Activated CD4-positive, alpha-beta T cell treated with anti-CD3 and anti-CD28 coated beads, Interleukin-10, Interleukin-2, amounts not matched to agents 100 ng/mL and 50 ng/mL, durations not matched to agents 16 hours and 8 hours (primary cell): Measurements from ENCODE around the gene HRH2.
A peak's percentile ranks its signal among the peaks of the same experiment; 100 is the strongest.

Experiments used
- DNase-seq: peaks from one replicate; pipeline ENCODE4 v3.0.0-alpha.2; 2020

Gene HRH2

DNA sequence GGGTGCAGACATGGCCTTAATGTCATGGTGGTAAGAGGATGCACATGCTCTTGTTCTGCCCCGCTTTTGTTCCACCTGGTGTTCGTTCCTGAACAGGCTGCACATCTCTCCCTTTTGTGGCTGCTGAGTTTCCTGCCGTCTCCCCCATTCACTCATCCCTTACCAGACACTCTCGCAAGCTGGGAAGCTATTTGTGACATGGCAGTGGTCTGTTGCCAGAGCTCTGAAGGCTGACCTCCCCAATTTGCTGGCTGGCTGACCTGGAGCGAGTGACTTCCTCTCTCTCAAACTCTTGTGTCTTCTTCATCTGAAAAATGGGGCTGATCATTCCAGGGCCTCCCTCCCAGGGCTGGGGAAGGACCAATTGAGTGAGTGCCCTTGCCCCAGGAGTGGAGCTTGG lies 35.9 kb downstream of the HRH2 start:
- DNase-seq, result no peak

DNA sequence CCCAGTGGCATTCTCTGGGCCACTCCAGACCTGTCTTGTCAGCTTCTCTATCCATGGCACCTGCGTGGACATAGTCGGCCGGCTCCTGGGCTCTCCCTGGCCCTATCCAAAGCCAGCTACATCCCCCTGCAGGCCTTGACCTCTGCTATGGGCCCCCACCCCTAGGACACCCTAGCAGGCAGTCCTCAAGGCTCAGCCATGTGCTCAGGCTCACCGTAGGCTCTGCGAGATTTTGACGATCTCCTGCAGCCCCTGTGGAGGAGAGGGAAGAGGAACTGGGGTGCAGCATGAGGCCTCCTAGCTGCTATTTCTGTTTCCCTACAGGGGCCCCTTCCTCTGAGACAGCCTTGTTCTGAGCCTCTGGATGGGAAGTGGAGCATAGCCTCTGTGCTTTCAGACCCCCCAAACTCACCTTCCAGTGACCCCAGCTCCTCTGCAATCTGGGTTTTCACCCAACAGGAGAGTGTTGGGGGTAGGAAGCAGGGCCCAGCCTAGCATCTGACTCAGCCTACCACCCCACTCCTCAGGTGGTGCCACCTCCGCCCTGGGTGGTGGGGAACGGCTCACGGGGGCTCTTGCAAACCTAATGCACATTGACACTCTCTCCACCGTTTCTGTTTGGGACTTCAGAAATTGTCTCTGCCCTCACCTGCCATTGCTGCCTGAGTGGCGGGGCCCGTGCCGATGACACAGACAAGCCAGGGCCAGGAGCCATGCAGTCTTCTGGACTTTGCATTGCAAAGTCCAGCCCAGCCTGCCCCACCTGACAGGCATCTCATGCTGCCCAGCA lies 36.7 kb downstream of the HRH2 start:
- DNase-seq, result no peak

DNA sequence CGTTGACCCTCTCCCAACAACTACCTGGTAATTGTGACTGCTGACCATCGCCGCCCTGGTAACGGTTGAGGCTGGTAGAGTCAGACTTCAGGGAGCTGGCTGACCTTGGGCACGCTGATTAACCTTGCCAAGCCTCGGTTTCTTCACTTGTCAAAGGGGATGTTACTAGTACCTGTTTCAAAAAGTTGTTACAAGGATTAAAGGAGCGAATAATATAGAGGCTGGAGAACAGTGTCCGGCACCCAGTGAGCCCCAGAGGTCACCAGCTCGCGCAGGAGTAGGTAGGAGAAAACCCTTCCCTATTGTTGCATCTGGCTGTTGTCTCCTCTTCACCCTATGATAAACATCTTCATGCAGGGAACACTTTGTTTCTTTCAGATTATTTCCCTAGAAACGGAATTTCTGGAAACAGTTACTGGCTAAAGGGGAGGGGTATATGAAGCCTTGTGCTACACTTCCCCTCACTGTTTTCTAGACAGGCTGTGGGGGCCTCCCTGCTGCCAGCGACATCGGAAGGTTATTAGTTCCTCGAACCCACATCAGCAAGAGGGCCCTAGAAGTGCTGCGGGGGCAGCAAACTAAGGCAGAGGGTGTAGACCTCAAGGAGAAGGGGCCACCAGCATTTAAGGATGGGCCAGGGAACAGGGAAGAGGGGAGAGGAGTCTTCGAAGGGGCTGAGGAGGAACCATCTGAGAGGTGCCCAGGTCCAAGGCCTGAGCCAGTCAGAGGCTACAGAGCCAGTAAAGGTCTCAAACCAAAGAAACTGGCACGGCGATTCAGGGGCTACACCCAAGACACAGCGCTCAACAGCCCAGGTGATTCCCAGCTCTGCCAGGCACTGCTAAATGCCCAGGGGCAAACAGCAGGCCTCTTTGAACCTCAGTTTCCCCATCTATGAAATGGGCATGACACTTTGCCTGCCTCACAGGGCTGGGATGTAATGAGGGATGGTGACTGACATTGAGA lies 37.6 kb downstream of the HRH2 start:
- DNase-seq, result no peak

DNA sequence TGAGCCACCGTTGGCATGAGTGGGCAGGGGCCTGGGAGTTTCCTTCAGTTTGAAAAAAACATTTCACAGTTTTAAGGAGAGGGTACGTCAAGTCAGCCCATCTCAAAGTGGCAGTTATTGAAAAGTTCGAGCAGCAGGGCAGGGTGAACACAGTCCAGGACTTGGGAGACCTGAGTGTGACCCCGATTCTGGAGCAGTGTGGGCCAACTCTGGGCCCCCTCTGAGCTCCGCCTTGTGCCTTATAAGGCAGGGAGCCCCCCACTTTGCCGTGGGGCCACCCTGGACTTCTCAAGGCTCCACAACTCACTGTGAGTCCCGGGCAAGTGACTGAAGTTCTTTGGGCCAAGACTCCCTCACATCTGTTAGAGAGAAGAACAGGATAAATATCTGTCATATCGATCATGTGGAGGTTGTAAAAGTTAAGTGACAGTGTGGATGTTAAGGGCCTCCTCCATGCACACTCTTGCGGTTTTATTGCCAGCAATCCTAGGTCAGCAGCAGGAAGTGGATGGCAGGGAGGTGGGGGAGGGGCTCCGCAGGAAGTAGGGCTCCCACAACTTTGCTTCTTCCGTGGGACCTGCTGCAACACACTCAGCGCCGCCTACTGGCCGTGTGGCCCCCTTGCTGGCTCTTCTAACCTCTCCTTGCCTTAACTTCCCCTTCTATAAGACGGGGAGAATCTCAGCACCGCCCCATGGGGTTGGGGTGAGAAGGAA lies 38.4 kb downstream of the HRH2 start:
- DNase-seq, result peak; percentile 89

DNA sequence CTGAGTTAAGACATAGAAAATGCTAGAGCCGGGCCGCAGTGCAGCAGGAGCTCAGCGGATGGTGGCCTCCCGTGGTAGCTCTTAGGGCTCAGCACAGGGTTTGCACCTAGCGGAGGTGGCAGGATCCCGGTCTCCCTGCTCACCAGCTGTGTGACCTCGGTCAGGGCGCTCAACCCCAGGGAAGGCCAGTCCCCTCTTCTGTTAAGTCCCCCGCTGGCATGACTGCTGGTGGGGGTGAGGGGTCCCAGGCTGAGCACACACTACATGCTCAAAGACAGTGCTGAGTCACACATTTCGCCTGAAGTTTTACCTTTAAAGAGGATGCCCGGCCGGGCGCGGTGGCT lies 39.0 kb downstream of the HRH2 start:
- no peak for DNase-seq

DNA sequence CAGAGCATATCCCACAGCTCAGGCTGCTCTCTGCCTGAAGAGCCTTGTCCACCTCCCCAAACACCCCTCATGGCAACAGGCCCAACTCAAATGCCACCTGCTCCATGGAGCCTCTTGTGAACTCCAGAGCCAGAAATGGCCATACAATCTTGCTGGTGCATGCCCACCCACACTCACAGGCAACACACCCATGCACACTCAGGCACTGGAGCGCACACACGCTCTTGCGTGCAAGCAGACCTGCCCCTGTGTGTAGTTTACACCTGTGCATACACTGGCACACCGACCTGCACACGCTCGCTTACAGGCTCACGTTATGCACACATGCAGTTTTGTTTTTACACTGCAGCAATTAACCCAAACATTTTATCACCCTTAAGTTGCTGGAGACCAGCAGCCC lies 40.0 kb downstream of the HRH2 start:
- DNase-seq, result no peak

DNA sequence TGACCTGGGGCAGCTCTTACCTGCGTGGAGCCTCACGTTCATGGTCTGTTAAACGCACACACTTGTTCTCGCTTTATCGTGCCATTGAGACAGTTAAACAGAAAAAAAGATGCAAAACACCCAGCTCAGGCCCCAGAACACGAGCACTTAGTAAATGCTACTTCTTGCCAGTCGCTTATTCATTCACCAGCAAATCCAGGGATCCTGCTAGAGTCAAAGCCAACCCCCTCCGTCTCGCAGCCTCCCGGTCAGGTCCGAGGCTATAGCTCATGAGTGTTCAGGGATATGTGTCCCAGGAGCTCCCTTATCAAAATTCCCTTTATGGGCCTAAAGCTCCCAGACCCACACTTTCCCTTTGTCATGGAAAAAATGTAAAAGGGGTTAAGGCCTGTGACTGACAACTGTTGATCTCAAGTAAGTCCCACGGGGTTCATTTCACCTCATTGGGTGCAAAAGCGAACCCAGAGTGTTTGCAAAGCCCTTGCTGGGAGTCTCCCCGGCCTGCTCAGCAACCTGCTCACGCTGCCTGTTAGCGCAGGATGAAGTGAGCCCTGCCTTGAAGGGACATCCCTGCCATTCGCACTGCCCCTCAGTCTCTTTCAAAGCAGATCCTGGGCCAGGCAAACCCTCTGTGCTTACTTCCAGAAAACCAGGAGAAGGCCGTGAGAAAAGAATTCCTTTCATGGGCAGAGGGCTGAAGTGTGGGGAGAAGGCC lies 40.7 kb downstream of the HRH2 start:
- DNase-seq, result no peak

DNA sequence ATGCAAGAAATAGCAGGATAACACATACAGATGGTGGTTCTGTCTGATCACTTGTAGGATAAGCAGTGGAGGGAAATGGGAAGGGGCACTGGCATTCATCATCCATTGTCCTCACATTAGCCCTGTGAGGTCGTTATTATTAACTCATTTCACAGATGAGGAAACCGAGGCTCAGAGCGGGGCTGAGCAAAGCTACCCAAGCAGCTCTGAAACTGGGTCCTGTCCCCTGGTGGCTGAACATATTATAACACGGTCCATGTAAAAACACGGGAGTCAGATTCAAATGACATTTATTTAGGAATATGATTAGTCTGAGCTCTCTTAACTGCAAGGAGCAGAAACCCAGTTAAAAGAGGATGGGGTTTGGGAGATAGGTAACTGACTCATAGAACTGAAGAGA lies 43.1 kb downstream of the HRH2 start:
- DNase-seq, result no peak

DNA sequence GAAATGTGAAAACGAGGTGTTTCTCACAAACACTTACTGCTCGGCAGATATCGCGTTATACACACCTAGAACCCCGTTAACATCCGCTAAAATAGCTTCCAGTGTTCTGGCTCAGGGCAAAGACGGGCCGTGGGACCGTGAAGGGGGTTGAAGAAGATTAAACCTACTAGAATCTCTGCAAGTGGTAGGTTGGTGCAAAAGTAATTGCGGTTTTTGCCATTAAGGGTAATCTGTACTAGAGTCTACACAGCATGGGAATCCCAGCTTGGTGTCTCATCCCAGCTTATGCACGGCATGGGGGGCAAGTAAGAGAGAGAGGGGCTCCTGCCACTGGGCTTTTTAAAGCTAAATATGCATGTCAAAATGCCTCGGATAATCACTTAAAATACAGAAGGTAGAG lies 43.9 kb downstream of the HRH2 start:
- DNase-seq, result no peak

DNA sequence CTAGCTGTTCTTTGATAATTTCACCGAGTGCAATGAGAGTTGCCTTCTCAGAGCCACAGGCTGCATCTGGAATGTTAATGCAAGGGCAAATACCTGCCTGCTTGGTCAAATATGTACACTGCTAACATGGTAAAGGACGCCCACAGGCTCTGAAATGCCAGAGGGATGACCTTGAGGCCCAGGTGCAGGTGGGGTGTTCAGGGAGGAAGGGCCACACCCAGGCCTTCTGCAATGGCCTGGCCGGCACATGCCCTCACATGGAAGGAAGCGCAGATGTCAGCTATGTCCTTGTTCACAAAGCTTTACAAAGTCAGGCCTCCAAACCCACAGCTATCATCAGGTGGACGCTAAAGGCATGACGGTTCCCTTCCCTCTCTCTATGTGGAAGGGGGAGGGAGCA lies 48.6 kb downstream of the HRH2 start:
- DNase-seq, result no peak

DNA sequence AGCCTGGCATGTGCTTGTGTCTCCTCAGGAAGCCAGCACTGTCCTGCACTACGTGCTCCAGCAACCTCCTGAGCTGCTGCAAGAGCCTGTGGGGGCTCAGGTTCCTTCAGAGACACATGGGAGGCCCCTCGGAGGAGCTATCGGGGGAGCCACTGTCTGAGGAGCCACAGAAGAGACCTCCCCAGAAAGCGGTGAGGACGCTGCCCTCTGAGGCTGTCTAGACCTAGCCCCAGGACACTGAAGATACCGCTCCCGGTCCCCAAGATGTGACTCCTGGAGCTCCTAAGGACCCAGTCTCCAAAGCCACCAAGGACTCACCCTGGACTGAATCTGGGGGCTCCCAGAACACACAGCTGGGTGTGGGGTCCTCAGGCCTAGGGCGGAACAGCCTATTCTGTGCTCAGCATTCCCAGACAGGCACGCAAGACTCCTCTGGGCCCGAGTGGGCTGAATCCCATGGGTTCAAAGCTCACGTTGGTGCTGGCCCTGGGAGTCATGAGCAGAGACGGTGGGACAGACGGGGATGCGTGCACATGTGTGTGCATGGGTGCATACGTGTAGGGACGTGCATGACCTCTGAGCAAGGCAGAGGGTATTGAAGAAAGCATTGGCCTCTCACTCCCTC lies 50.0 kb downstream of the HRH2 start:
- DNase-seq, result no peak

DNA sequence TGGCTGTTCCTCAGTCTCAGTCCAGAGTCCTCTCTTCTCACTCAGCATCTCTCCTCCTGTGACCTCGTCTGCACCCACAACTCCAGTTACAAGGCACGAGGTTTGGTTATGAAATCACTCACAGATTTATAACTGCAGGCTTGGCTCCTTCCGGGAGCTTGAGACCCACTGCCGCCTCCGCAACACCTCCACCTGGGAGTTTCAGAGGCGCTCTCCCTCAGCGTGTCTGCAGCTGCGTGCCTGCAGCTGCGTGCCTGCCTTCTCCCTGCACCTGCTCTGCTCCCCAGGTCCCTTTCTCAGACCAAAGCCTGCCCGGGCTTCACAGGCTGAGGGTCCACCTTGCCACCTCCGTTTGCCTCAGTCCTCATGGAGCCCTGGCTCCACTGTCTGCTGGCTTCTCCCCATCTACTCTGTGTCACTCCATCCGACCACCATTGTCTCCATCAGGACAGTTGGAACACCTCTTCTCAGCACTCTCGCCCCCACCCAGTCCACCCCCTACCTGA lies 51.5 kb downstream of the HRH2 start:
- DNase-seq, result no peak

DNA sequence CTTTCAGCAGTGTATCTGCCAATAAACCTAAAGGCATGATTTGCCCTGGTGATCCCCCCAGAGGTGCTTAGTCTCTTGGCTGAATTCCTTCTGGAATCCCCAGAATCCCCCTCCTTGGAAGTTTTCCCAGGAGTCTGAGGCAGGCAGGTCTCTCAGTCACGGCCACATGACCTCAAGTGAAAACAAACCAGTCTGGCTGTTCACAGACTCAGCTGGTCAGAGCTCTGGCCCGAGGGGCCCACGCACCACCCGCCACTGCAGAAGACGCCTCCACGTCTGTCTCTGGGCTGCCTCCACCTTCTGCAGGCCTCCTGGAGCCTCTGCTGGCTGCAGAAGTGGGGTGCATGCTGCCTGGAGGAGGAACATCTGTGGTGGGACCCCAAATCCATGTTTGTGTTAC lies 52.5 kb downstream of the HRH2 start:
- DNase-seq, result no peak

DNA sequence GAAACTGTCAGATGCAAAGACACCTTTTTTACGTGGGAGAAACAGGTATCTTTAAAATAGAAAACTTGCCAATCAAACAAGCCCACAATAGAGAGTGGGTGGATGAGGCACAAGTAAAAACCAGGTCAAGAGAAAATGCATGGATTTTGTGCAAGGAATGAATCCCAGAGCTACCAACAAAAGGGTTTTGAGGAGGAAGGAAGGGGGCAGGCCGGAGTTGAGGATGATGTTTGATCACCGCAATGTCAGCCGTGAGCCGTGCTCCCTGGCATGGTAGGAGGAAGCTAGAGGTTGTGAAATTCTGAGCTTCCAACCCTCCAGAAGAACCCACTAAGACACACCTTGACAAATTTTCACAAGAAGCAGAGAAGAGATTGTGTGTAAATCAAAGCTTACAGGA lies 53.2 kb downstream of the HRH2 start:
- no peak for DNase-seq

DNA sequence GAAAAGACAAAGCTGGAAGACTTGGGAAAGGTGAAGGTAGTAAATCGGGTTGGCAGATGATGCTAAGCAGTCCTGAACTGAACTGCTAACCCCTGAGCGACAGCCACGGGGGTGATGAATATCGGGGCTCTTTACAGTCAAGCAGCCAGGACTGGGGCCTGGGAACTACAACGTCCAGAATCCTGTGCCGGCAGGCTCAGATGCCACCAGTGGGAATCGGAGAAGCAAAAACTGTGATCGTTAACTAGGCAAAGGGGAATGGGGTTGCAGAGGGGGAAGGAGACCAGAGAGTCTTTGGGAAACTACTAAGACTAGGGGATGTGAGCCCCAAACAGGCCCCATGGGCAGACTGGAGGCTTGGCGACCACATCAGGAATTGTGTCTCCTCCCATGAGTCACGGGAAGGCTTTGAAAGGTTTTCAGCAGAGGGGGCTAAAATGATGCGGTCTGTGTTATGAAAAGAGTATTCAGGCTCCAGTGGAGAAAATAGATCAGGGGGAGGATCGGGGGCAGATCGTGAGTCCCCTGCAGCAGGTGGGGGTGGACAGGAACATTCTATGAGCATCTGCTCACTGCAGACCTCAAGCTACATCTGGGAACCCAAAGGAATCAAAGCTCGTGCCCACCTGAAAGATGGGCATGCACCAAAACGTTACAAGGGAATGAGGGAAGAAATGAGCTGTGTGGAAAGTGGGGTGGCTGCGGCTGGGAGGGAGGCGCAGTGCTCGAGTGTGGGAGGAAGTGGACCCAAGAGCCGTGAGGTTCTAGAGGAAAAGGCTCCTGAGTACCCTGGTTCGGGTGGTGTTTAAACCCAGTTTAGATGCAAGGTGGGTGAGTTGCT lies 53.8 kb downstream of the HRH2 start:
- DNase-seq, result no peak

DNA sequence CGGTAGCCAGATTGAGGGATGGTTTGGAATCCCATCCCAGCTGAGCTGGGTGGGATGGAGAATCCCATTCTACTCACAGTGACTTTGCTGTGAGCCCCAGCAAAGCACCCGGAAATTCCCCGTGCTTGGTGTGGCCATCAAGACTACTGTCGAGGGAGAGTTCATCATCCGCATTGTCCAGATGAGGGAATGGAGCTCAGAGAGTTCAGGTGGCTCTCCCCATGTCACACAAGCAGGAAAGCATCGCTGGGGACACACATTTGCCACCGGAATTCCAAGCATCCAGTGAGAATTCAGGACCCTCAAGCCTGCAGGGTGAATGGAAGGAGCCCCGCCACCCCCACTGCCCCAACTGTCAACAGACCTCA lies 54.4 kb downstream of the HRH2 start:
- DNase-seq, result no peak

DNA sequence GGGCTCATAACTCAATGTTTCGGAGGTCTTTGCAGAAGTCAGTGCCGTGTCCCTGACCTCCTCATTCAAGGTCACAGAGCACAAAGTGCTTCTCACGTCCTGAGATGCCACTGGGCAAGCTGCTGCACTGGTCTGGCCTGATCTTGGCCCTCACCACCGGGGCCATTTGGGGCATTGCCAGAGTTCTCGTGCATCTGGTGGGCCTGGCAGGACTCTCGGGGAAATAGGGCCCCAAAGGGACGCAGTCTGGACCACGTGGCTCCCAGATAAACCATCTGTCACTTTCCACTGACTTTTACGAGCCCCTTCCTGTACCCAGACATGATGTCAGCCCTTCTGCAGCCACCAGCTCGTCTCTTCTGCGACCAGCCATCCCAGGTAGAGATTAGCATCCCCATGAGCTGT lies 54.8 kb downstream of the HRH2 start:
- no peak for DNase-seq

DNA sequence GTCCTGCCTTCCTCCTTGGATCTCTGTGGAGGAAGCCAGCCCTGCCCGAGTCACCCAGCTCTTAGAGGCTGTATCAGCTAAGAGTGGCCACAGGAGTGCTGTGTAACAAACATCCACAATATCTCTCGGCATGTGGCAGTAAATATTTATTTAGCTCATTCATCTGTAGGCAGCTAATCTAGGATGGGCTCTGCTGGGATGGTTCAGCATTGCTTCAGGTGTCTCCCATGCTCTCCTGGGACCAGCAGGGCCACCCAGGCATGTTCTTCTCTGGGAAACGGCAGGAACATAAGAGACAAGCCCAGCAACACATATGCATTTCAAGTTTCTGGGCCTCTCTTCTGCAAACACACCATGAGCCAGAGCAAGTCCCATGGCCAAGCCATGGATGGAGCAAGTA lies 56.1 kb downstream of the HRH2 start:
- DNase-seq, result no peak

DNA sequence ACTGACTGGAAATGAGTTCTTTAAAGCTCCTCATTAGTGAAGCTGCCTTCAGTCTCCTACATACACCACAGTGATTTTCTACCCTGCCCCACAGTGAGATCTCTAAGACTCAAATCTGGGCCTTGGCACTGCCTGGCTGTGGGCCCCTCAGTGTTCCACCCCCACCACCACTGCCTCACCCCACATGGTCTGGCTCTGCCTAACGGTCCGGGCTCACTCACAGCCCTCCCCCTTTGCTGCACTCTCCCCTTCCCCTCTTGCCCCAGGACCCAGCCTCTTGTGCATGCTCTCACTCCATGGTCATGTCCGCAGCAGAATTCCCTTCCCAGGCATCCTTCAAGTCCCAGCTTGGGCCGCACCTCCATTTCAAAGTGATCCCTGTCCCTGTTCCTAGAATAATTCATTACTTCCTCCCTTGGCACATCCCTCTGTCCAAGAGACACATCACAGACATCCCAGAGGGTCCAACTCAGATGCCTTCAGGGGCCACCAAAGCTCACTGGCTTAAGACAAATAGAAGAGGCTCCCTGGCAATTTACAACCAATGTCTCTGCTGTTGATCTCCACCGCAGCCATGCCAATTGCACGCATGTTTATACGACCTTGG lies 56.7 kb downstream of the HRH2 start:
- DNase-seq, result no peak

DNA sequence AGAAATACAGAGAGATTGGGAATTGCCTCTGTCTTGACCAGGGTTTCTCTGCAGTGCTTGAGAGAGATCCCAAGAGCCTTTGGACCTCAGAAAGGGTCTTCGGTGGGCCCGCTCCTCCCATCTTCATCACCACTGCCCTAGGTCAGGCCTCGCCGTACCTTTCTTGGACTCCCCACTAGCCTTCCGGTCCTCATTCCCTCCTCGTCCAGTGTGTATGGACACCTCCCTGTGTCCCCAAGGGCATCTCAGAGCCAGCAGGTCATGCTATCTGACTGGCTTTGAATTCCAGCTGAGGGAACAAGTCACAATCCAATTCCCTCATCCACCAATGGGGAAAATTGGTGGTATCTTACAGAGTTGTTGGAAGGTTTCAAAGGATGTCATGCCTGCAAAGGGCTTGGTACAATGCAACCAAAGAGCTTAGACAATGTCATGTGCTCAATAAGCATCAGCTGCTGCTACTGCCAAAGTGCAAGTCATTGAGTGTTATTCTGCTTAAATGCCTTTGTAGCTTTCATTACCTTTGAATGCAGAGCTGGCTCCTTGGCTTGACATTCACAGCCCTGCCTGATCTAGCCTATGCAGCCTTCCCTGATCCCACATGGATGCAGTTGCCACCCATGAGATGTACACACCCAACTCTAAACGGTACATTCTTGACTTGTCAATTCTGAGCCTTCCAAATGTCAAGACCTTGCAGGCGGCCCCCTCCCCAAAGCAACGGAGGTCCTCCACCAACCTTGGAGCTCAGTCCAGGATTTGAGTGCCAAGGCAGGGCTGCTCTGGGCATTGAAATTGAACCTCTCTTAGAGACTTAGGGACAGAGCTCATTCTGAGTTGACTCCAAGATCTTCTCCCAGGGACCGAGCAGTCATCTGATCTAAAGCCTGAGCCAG lies 58.0 kb downstream of the HRH2 start:
- DNase-seq, result no peak
